NCI-H226 (cell line): Measurements from ENCODE around the gene HIRA.
"Not testable (repeated sequence)": the region's sequence is repeated elsewhere in the genome, so short reads cannot be mapped to it uniquely, and the experiment has no call there.

Experiments
- DNase-seq: peaks from one replicate; pipeline ENCODE4 v3.0.0-alpha.2; 2015

The HIRA gene

GRCh38 chr22:19320136-19320535 lies 111.4 kb downstream of the HIRA start:
- not testable (repeated sequence) for DNase-seq

- no peak for DNase-seq
Observed at GRCh38 chr22:19319281-19319680, 112.3 kb downstream of the HIRA start.

GRCh38 chr22:19317865-19318264 lies 113.7 kb downstream of the HIRA start:
- DNase-seq = no peak

GRCh38 chr22:19307872-19308271 lies 123.7 kb downstream of the HIRA start:
- DNase-seq = no peak

GRCh38 chr22:19306535-19306934 lies 125.0 kb downstream of the HIRA start:
- DNase-seq = not testable (repeated sequence)

GRCh38 chr22:19304547-19304946 lies 127.0 kb downstream of the HIRA start:
- no peak for DNase-seq

GRCh38 chr22:19303785-19304184 lies 127.7 kb downstream of the HIRA start:
- DNase-seq = no peak

GRCh38 chr22:19295733-19296132 lies 135.8 kb downstream of the HIRA start:
- DNase-seq = no peak

GRCh38 chr22:19292458-19293230 lies 138.9 kb downstream of the HIRA start:
- DNase-seq = no peak

GRCh38 chr22:19291580-19292457 lies 139.7 kb downstream of the HIRA start, which contains the start of gene CLTCL1:
Gene CLTCL1 (minus strand): TSS chr22:19291719. CDS start chr22:19291641, 78 bp downstream.
- DNase-seq = peak; percentile 2

- DNase-seq = no peak
Observed at GRCh38 chr22:19291218-19291579, 140.3 kb downstream of the HIRA start.

- DNase-seq = no peak
Observed at GRCh38 chr22:19290400-19291217, 140.9 kb downstream of the HIRA start.

- DNase-seq = peak; percentile 44
Observed at GRCh38 chr22:19289475-19290161, 141.9 kb downstream of the HIRA start.

- DNase-seq = peak; percentile 53
Observed at GRCh38 chr22:19287889-19288288, 143.6 kb downstream of the HIRA start.

- peak; percentile 76 for DNase-seq
Observed at GRCh38 chr22:19287076-19287707, 144.3 kb downstream of the HIRA start.

- no peak for DNase-seq
Observed at GRCh38 chr22:19285831-19286230, 145.7 kb downstream of the HIRA start.
